C4-2B (cell line): ENCODE measurements around the gene CCDC81.

Source experiments
- H3K27ac ChIP-seq: fragments of 450-650 bp; 2 replicates; pipeline ENCODE4 v1.5.1; 2017
- CTCF ChIP-seq: fragments of 450-650 bp; conservative IDR thresholded peaks from 2 replicates; pipeline ENCODE4 v1.5.1; 2017; ENCODE audit warnings: mild to moderate bottlenecking
- ZFX ChIP-seq: fragments of 450-650 bp; IDR thresholded peaks from 2 replicates; pipeline ENCODE4 v1.6.1; 2017

CCDC81 gene

GRCh38 chr11:86372586-86372985 is 2.1 kb upstream of the CCDC81 start:
- H3K27ac ChIP-seq: no peak overlapping the region
- TF ChIP-seq ZFX (no peak), CTCF (no peak)

GRCh38 chr11:86374069-86374468 is 618 bp upstream of the CCDC81 start:
- no peak overlapping the region for H3K27ac ChIP-seq
- TF ChIP-seq CTCF (no peak), ZFX (no peak)

GRCh38 chr11:86377972-86378371 is 3.3 kb downstream of the CCDC81 start:
- TF ChIP-seq ZFX (no peak), CTCF (no peak)

GRCh38 chr11:86380295-86381059 is 5.8 kb downstream of the CCDC81 start:
- TF ChIP-seq CTCF (no peak), ZFX (no peak)
- H3K27ac ChIP-seq: no peak overlapping the region

More at GRCh38 chr11:86377972-86378371, 3.3 kb downstream of the CCDC81 start:
- H3K27ac ChIP-seq: no peak overlapping the region

- no peak overlapping the region for H3K27ac ChIP-seq
- no peak for TF ChIP-seq ZFX
- no peak for TF ChIP-seq CTCF
Observed at GRCh38 chr11:86383041-86383955, 8.6 kb downstream of the CCDC81 start.

GRCh38 chr11:86386283-86386682 is 11.6 kb downstream of the CCDC81 start:
- no peak for TF ChIP-seq CTCF
- TF ChIP-seq ZFX: no peak
- no peak overlapping the region for H3K27ac ChIP-seq

- TF ChIP-seq ZFX (no peak), CTCF (no peak)
- H3K27ac ChIP-seq: no peak overlapping the region
Observed at GRCh38 chr11:86386746-86387145, 12.1 kb downstream of the CCDC81 start.
